Adipocyte (in vitro differentiated cells): ENCODE data around the gene CTSS.
"Not testable (repeated sequence)": the region's sequence is repeated elsewhere in the genome, so short reads cannot be mapped to it uniquely, and the experiment has no call there.

Source experiments
- DNase-seq: peaks from one replicate; pipeline ENCODE4 v3.0.0-alpha.2; 2015; ENCODE audit warnings: low read depth
- H3K27me3 ChIP-seq: replicated peaks from 2 replicates; pipeline ENCODE4 v1.7.0; 2013; ENCODE audit warnings: mild to moderate bottlenecking, low read length, moderate library complexity; ENCODE audit not compliant: control insufficient read depth, insufficient read depth
- H3K36me3 ChIP-seq: 2 replicates; pipeline ENCODE4 v1.7.0; 2013; ENCODE audit warnings: low read length, mild to moderate bottlenecking, moderate library complexity; ENCODE audit not compliant: control insufficient read depth, insufficient read depth, severe bottlenecking
- H3K4me1 ChIP-seq: 2 replicates; pipeline ENCODE4 v1.7.0; 2013; ENCODE audit warnings: mild to moderate bottlenecking, low read length, moderate library complexity; ENCODE audit not compliant: control insufficient read depth, insufficient read depth
- H3K4me3 ChIP-seq: 2 replicates; pipeline ENCODE4 v1.7.0; 2013; ENCODE audit warnings: mild to moderate bottlenecking, low read length, moderate library complexity
- H3K9ac ChIP-seq: 2 replicates; pipeline ENCODE4 v1.7.0; 2013; ENCODE audit warnings: mild to moderate bottlenecking, low read length, moderate library complexity
- H3K9me3 ChIP-seq: 2 replicates; pipeline ENCODE4 v1.7.0; 2013; ENCODE audit warnings: mild to moderate bottlenecking, low read length, moderate library complexity; ENCODE audit not compliant: control insufficient read depth

CTSS gene

GRCh38 chr1:150798525-150798924 lies 32.9 kb upstream of the CTSS start:
- Histone ChIP-seq H3K9ac (no peak overlapping the region), H3K4me3 (no peak overlapping the region), H3K27me3 (no peaks in the 10 kb centered on the region), H3K9me3 (no peaks in the 10 kb centered on the region), H3K4me1 (no peaks in the 10 kb centered on the region), H3K36me3 (peaks cover 71% of the 10 kb centered on the region)
- DNase-seq: no peak

GRCh38 chr1:150796374-150796773 lies 30.8 kb upstream of the CTSS start:
- Histone ChIP-seq H3K4me1 (no peaks in the 10 kb centered on the region), H3K36me3 (peaks cover 60% of the 10 kb centered on the region), H3K27me3 (no peaks in the 10 kb centered on the region), H3K9ac (no peak overlapping the region), H3K9me3 (no peaks in the 10 kb centered on the region), H3K4me3 (no peak overlapping the region)
- DNase-seq: no peak

DNA sequence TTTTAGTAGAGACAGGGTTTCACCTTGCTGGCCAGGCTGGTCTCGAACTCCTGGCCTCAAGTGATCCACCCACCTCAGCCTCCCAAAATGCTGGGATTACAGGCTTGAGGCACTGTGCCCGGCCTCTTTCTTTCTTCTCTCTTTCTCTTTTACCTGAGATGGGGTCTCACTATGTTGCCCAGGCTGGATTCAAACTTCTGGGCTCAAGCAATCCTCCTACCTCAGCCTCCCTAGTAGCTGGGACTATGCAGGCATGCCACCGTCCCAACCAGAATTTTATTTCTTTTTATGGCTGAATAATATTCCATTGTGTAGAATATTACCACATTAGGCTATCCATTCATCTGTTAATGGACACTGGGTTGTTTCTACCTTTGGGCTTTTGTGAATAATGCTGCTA lies 28.2 kb upstream of the CTSS start:
- H3K4me3 ChIP-seq, H3K9me3 ChIP-seq, H3K27me3 ChIP-seq, H3K4me1 ChIP-seq, DNase-seq, H3K9ac ChIP-seq: not testable (repeated sequence)
- peaks cover 40% of the 10 kb centered on the region for H3K36me3 ChIP-seq

- DNase-seq: no peak
- no peak overlapping the region for H3K4me3 ChIP-seq
- H3K36me3 ChIP-seq: peaks cover 34% of the 10 kb centered on the region
- no peaks in the 10 kb centered on the region for H3K27me3 ChIP-seq
- H3K9ac ChIP-seq: no peak overlapping the region
- H3K4me1 ChIP-seq: no peaks in the 10 kb centered on the region
- H3K9me3 ChIP-seq: no peaks in the 10 kb centered on the region
These were observed 27.6 kb upstream of the CTSS start for GRCh38 chr1:150793221-150793620.

- Histone ChIP-seq H3K9ac (no peak overlapping the region), H3K27me3 (no peaks in the 10 kb centered on the region), H3K9me3 (no peaks in the 10 kb centered on the region), H3K4me1 (no peaks in the 10 kb centered on the region), H3K4me3 (no peak overlapping the region), H3K36me3 (peaks cover 18% of the 10 kb centered on the region)
- no peak for DNase-seq
These were observed 26.0 kb upstream of the CTSS start for GRCh38 chr1:150791585-150791984.

DNA sequence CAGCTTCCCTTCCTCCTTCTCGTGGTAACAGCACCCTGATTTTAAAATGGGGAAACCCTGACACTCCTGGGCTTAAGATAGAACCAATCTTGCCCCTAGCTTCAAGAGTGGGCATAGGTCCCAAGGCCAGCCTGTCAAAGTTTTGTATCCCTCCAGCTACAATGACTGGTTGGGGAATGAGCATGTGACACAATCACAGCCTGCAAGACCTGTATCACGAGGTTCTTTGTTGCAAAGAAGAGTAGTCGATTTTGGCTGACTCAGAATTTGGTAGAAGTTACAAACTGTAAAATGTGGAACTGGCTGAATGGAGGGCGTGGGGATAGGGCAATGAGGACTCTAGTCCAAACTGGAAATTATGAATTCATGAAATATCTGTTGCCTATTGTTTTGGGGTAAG lies 23.8 kb upstream of the CTSS start:
- Histone ChIP-seq H3K27me3 (no peaks in the 10 kb centered on the region), H3K9ac (no peak overlapping the region), H3K4me3 (no peak overlapping the region), H3K9me3 (no peaks in the 10 kb centered on the region), H3K4me1 (no peaks in the 10 kb centered on the region), H3K36me3 (no peaks in the 10 kb centered on the region)
- DNase-seq: no peak

DNA sequence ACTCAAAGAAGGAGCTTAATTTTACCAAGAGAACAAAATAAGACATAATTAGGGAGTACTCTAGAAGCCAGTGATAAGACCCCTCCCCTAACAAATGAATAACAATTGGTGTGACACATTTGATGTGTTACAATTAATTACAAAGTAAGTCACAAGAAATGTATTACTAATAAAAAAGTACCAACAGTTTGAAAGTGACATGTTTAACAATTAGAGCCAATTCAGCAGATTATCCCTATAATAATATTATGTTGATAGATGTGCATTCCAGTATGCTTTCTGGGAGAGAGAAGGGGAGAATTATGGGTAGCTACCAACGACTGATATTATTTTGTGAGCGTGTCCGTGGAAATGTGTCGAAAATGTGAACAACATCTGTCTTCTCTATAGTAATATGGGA lies 23.4 kb upstream of the CTSS start:
- Histone ChIP-seq H3K36me3 (no peaks in the 10 kb centered on the region), H3K9ac (no peak overlapping the region), H3K4me1 (no peaks in the 10 kb centered on the region), H3K9me3 (no peaks in the 10 kb centered on the region), H3K4me3 (no peak overlapping the region), H3K27me3 (no peaks in the 10 kb centered on the region)
- DNase-seq: no peak

DNA sequence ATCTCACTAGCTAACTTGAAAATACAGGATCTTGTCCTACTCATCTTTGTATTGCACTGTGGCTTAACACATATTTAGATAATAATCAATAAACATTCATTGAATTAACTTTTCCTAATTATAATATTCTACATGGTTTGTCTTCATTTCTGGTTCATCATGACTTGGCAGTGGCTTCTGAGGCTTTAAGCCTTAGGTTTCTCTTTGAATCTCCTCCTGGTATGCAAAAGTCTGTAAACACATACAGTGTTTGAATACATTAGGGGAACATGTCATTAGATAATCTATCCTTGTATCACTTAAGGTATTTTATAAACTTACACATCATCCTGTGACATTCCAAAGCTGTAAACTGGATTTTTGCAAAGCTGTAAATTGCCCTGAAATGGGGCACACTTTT lies 21.9 kb upstream of the CTSS start:
- DNase-seq: no peak
- H3K36me3 ChIP-seq: no peaks in the 10 kb centered on the region
- no peak overlapping the region for H3K4me3 ChIP-seq
- H3K27me3 ChIP-seq: no peaks in the 10 kb centered on the region
- peaks cover 3% of the 10 kb centered on the region for H3K4me1 ChIP-seq
- H3K9me3 ChIP-seq: no peaks in the 10 kb centered on the region
- H3K9ac ChIP-seq: no peak overlapping the region

GRCh38 chr1:150780510-150780909 lies 14.9 kb upstream of the CTSS start:
- no peak for DNase-seq
- no peak overlapping the region for H3K9ac ChIP-seq

GRCh38 chr1:150778409-150778808 lies 12.8 kb upstream of the CTSS start:
- no peaks in the 10 kb centered on the region for H3K27me3 ChIP-seq
- H3K36me3 ChIP-seq: no peaks in the 10 kb centered on the region
- no peak for DNase-seq
- H3K9ac ChIP-seq: no peak overlapping the region
- H3K4me1 ChIP-seq: peaks cover 3% of the 10 kb centered on the region
- no peak overlapping the region for H3K4me3 ChIP-seq
- no peaks in the 10 kb centered on the region for H3K9me3 ChIP-seq

More at GRCh38 chr1:150780510-150780909, 14.9 kb upstream of the CTSS start:
- peaks cover 3% of the 10 kb centered on the region for H3K4me1 ChIP-seq
- H3K4me3 ChIP-seq: no peak overlapping the region
- no peaks in the 10 kb centered on the region for H3K27me3 ChIP-seq
- H3K36me3 ChIP-seq: no peaks in the 10 kb centered on the region
- H3K9me3 ChIP-seq: no peaks in the 10 kb centered on the region

DNA sequence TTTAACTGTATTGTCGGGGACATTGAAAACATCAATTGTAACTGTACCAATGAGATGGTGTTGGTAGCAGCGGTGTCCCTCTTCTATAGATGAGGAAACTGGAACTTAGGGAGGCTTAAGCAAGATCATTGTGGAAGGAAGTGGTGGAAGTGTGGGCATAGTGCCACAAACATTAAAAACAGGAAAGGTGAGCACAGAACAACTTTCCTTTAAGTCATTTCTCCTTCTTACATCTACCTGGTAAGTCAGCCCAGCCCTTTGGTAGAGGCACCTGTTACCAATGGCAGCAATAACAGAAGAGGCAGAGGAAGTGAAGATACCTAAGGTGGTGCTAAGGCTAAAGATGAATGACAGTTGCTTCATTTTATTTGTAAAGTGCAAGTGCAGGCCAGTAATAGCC lies 12.0 kb upstream of the CTSS start:
- Histone ChIP-seq H3K4me3 (no peak overlapping the region), H3K9ac (no peak overlapping the region), H3K27me3 (no peaks in the 10 kb centered on the region), H3K9me3 (no peaks in the 10 kb centered on the region), H3K36me3 (no peaks in the 10 kb centered on the region), H3K4me1 (no peaks in the 10 kb centered on the region)
- DNase-seq: no peak

DNA sequence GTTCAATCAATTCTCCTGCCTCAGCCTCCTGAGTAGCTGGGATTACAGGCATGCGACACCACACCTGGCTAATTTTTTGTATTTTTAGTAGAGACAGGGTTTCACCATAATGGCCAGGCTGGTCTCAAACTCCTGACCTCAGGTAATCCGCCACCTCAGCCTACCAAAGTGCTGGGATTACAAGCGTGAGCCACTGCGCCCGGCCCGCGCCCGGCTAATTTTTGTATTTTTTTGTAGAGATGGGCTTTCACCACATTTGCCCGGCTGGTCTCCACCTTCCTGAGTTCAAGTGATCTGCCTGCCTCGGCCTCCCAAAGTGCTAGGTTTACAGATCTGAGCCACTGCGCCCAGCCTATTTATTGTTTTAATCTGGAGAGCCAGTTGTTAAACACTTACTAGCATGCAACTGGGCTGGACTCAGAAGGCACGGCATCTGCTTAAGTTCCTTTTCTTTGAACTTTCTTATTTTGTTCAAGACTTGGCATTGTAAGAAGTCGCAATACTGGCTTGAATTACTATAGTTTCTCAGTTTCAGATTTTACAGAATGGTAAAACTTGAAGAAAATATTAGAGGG lies 10.4 kb upstream of the CTSS start:
- not testable (repeated sequence) for H3K9me3 ChIP-seq, H3K9ac ChIP-seq, H3K4me1 ChIP-seq, H3K27me3 ChIP-seq, H3K4me3 ChIP-seq, H3K36me3 ChIP-seq, DNase-seq
